ENCODE measurements around the gene IL4. TPM values are rescaled to one million over a fixed set of nuclear protein-coding genes. Genes with fewer than 3 reads are reported as not detected.

Gene IL4
- total RNA-seq, 2 experiments from 2014 or later, result 0.72 to 1.4 TPM

- no peaks in the 10 kb centered on the region for H3K27me3 Mint-ChIP-seq
- DNase-seq (no peak), ATAC-seq (peak; percentile 45)
- intact Hi-C loops (cut with micrococcal nuclease), result no loop called here
- no peak overlapping the region for H3K4me3 Mint-ChIP-seq
- CTCF ChIA-PET, result interaction anchor here (1.3 to 1.5 kb wide), 2 partner anchors 9 to 33 kb away, joined by 3 to 4 read pairs; no protein-coding TSS in a partner anchor
- TF ChIP-seq CTCF (IDR thresholded peaks at IDR 0.05), result no peak
- H3K27ac Mint-ChIP-seq, result peak overlapping the region; percentile 48
- POLR2A ChIA-PET, result no interaction called here
- H3K9me3 Mint-ChIP-seq, result no peaks in the 10 kb centered on the region
- no peaks in the 10 kb centered on the region for H3K36me3 Mint-ChIP-seq (ENCODE audit: low read depth)
- peaks cover 28% of the 10 kb centered on the region for H3K4me1 Mint-ChIP-seq (ENCODE audit: low read depth)
These were observed 2.3 kb downstream of the IL4 start for GRCh38 chr5:132675936-132676689.

GRCh38 chr5:132677191-132677590, 3.4 kb downstream of the IL4 start:
- CTCF ChIA-PET, result interaction anchor here (0.6 to 1.5 kb wide), 2 partner anchors 16 to 32 kb away, joined by 3 read pairs; no protein-coding TSS in a partner anchor
- H3K4me3 Mint-ChIP-seq, result no peak overlapping the region
- intact Hi-C loops (cut with micrococcal nuclease), result no loop called here
- no peak for TF ChIP-seq CTCF (IDR thresholded peaks at IDR 0.05)
- no peaks in the 10 kb centered on the region for H3K27me3 Mint-ChIP-seq
- POLR2A ChIA-PET, result no interaction called here
- no peaks in the 10 kb centered on the region for H3K9me3 Mint-ChIP-seq
- H3K36me3 Mint-ChIP-seq (ENCODE audit: low read depth), result no peaks in the 10 kb centered on the region
- H3K4me1 Mint-ChIP-seq (ENCODE audit: low read depth), result peaks cover 28% of the 10 kb centered on the region
- ATAC-seq (no peak), DNase-seq (no peak)
- H3K27ac Mint-ChIP-seq, result no peak overlapping the region

- H3K4me1 Mint-ChIP-seq (ENCODE audit: low read depth), result peaks cover 28% of the 10 kb centered on the region
- H3K27ac Mint-ChIP-seq, result no peak overlapping the region
- no peaks in the 10 kb centered on the region for H3K9me3 Mint-ChIP-seq
- ChIA-PET POLR2A (interaction anchor here (1.4 to 1.8 kb wide), 2 partner anchors 11 to 36 kb away, joined by 4 to 6 read pairs; no protein-coding TSS in a partner anchor), CTCF (interaction anchor here (0.8 to 2.3 kb wide), 3 partner anchors 19 to 141 kb away, joined by 3 to 8 read pairs (median 3); no protein-coding TSS in a partner anchor)
- DNase-seq (no peak), ATAC-seq (no peak)
- intact Hi-C loops (cut with micrococcal nuclease), result no loop called here
- no peaks in the 10 kb centered on the region for H3K36me3 Mint-ChIP-seq (ENCODE audit: low read depth)
- no peak for TF ChIP-seq CTCF (IDR thresholded peaks at IDR 0.05)
- no peak overlapping the region for H3K4me3 Mint-ChIP-seq
- no peaks in the 10 kb centered on the region for H3K27me3 Mint-ChIP-seq
These were observed 4.1 kb downstream of the IL4 start for GRCh38 chr5:132677682-132678400.

GRCh38 chr5:132678735-132679134, 4.9 kb downstream of the IL4 start:
- ChIA-PET POLR2A (interaction anchor here (1.4 to 1.8 kb wide), 2 partner anchors 10 to 37 kb away, joined by 4 to 6 read pairs; no protein-coding TSS in a partner anchor), CTCF (interaction anchor here (1.0 to 2.3 kb wide), 4 partner anchors 13 to 142 kb away, joined by 3 to 8 read pairs (median 3); no protein-coding TSS in a partner anchor)
- H3K27me3 Mint-ChIP-seq, result no peaks in the 10 kb centered on the region
- H3K9me3 Mint-ChIP-seq, result no peaks in the 10 kb centered on the region
- no peak for DNase-seq
- H3K4me1 Mint-ChIP-seq (ENCODE audit: low read depth), result peaks cover 23% of the 10 kb centered on the region
- no peaks in the 10 kb centered on the region for H3K36me3 Mint-ChIP-seq (ENCODE audit: low read depth)
- H3K4me3 Mint-ChIP-seq, result no peak overlapping the region
- intact Hi-C loops (cut with micrococcal nuclease), result no loop called here
- ATAC-seq, result no peak
- no peak for TF ChIP-seq CTCF (IDR thresholded peaks at IDR 0.05)
- H3K27ac Mint-ChIP-seq, result no peak overlapping the region

All from activated CD8-positive, alpha-beta T cell treated with anti-CD3 and anti-CD28 coated beads for 36 hours (primary cell).